GM19043 (cell line): ENCODE measurements around the gene SYTL4.

ENCODE experiments used
- ATAC-seq: cut with Tn5 transposase; IDR thresholded peaks from one replicate; pipeline ENCODE4 v1.9.1; 2021; ENCODE audit warnings: low read depth; ENCODE audit not compliant: unreplicated experiment

Gene SYTL4

DNA sequence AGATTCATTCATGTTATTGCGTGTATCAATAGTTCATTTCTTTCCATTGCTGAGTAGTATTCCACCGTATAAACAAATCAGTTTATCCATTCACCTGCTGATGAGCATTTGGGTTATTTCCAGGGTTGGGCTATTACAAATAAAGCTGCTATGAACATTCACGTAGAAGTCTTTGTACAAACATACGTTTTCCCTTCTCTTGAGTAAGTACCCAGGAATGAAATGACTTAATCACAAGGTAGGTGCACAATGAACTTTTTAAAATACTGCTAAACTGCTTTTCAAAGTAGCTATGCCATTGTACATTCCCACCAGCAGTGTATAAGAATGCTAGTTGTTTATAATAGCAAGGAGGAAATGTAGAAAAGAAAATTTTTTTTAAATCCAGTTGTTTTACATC, 35.9 kb downstream of the SYTL4 start:
- ATAC-seq = no peak

DNA sequence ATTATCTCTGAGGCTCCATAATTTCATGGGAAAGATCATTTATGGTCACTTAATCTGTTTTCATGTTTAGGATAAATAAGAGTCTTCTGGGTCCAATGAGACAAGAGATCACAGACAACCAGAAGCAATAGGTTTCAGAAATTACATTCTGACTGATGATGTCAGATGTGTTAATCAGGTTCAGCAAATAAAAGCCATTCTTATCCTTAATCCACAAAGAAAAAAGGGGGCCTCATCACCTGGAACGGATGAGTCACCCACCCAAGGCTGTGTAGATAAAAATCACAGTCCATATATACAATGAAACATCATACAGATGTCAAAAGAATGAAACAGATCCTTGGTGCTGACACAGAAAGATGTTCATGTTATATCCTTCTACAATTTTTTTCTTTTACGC, 36.6 kb downstream of the SYTL4 start:
- no peak for ATAC-seq

DNA sequence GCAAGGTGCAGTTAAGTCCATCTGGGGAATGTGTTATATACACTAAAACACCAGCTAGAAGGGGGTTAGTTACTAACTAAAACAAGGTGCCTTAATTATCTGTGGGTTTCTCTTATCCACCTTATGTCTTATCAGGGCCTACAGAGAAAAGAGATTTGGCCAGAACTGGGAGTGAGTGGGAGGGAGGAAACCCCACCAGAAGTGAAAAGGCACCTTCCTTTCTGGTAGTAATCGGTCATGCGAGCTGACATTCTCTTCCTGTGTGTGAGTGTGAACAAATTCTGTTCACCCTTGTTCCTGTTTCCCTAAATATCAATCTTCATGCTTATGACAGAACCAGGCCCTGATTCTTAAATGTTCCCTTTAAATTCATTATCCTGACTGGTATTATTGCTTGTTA, 44.4 kb downstream of the SYTL4 start:
- ATAC-seq = peak; percentile 70

DNA sequence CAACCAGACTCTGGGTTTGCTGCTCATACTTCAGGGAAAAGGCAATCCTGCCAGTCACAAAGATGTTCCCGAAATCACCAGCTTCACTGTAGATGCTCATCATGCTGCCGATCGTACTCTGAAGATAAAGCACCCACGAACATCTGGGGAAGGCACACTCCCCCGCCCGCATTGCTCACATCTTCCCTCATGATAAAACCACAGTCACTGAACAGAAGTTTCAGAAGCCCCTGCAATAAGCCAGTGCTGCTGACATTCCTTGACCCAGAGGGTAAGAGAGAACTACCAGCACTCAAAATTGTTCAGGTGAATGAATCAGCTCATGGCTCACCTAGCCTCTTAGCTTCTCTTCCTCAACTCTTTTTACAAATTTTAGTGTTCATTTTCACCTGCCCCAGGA, 44.8 kb downstream of the SYTL4 start:
- ATAC-seq = peak; percentile 20

DNA sequence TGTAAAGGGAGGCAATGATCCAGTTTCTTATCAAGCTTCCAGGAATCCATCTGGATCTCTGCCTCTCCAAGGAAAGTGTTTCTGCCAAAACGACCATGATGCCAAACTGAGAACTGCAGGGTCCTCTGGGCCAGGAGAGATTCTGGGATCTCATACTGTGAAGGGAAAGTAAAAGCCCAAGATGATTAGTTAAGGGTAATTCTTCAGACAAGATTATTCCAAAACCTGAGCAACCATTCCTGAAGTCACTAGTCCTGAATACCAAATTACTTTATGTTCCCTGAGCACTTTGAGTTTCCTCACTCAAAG, 46.0 kb downstream of the SYTL4 start:
- no peak for ATAC-seq

DNA sequence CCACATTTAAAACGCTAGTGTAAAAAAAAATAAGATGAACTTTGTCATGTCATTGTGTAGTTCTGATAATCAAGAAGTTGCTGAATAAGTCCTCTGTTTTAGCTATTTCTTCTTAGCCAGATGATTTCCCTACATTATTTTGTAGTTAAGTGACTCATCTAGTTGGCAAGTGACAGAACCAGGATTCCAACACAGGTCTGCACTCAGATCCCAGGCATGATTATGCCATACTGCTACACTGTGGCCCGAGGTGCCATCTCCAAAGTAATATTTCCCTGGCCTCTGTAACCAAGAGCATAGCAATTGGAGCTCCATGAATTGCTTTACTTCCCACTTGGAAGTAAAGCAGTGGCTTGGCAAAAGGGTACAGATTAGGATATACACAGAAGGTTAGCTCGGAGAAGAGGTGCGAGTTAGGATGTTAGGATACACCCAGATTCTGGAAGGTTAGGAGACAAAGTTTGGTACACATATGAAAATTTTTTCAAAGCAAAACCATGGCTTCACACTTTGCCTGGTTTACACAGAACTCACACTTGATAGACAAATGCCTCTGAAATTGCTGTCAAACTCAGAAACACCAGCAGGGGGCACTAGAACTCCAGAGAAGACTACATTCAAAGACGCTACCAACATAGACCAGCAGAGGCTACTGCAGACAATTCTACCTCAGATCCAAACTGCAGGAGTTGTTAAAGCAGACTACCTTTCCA, 46.5 kb downstream of the SYTL4 start:
- peak; percentile 50 for ATAC-seq

DNA sequence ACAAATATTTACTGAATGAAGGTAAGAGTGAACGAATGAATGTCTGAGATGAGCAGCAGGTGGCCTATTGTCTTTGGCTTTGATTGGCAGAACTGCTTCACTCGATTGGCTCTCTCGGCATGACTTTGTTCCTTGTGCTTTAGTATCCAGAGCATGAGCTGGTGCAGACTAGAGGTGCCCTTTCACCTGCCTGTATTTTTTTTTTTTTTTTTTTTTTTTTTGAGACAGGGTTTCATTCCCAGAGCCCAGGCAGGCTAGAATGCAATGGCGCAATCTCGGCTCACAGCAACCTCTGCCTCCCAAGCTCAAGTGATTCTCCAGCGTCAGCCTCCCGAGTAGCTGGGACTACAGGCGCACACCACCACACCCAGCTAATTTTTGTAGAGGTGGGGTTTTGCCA, 49.0 kb downstream of the SYTL4 start:
- ATAC-seq = no peak

DNA sequence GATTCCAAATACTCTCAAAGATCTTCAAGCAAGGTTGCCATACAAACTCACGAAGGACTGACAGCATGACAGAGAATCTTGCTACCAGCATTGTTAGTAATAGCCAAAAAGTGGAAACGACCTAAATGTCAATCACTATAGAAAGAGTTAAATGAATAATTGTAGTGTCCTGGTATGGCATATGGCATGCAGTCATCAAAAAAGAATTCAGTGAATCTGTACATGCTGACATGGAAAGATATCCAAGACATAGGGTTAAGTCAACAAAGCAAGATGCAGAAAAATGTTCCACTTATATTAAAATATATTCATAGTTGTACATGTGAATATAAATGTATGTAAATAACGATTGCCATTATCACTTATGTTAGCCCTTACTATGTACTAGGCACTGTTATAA, 50.3 kb downstream of the SYTL4 start:
- no peak for ATAC-seq

DNA sequence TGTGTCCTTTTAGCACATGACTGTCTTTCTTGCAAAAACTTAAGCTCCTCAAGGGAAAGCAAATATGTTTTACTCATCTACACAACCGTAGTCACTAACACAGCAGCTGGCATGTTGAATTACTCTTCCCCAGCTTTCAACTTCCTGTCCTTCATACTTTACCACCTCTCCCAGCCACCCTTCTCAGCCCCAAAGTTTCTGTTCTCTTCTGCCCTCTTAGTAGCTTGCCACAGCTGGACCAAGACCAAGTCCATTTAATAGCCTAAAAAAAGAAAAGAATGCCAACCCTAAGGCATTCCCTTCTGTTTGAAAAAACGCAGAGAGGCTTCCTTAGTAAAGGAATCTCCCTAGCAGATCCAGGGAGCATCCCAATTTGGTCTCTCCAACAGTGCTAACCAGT, 51.2 kb downstream of the SYTL4 start:
- ATAC-seq = no peak

DNA sequence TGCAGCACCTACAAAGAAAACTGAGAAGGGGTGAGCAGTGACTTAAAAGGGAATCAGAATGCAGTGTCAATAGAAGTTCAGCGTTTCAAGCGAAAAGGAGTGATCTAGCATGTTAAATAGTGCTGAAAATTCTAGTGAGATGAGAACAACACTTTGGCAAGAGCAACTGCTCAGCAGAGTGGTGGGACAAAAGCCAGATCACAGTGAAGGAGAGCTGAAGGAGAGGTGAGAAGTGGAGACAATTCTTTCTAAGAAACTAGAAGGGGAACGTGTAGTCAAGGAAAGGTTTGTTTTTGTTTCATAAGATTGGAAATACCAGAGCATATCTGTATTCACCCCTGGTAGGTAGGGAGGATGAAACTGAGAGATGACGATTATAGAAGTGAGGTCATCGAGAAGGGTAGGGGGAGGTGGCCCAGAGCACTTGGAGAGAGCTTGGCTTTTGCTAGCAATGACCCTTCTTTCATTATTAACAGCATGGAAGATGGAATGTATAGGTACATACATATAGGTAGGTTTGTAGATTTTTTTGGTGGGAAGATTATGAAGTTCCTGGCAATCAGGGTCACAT, 54.2 kb downstream of the SYTL4 start:
- ATAC-seq = no peak

DNA sequence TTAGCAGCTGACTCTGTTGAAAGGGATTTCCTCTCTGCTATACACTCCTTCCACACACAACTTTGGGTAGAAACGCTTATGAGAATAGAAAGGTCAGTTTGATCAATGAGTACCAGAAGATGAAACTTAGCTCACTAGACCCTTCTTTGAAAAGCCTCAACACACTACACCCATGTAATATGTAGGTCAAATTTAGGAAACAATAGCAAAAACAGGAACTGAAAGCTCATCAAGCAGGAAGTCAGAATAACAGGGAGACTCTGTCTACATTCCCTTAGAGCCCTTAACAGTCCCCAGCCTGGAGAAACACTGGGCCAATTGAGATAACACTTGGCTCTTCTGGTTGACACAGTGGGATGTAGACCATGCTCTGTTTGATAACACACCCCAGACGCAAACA, 57.2 kb downstream of the SYTL4 start:
- ATAC-seq = peak; percentile 74

DNA sequence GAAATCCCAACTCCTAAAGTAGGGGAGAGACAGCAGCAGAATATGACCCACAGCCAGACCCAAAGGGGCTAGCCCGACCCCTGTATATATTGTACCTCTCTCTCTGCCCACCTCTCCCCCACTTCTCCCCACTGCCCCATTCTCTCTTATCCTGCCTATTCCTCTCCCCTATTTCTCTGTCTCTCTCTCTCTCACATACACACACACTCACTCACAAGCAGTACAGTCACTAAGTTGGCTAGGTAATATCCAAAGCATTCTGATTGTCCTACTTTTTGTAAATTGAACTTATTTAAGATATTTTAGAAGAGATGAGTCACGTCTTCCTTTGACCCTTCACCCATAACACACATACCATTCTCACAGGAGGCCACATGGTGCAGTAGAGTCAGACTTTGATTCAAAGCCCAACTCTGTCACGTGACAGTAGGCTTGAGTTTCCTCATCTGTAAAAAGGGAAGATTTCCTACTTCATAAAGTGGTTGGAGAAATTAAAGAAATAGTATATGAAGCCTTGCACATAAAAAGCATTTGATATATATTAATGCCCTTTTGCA, 58.4 kb downstream of the SYTL4 start:
- ATAC-seq = no peak

DNA sequence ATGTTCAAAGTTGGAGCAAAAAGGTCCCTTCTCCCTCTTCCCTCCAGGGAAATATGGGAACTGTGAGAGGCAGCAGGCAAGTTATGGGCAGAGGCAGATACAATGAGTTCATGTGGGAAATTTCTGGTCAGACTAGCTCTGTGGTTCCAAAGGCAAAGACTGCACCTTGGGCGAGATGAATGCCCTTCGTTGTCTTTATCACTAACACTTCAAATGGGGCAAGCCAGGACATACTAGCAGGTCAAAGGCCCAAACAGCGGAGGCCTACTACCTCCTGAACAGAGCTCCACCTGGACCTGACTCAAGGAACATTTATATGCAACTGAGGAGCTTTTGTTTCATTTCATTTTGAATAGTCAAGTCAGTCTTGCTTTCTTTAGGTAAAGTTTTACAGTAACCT, 59.0 kb downstream of the SYTL4 start:
- no peak for ATAC-seq

DNA sequence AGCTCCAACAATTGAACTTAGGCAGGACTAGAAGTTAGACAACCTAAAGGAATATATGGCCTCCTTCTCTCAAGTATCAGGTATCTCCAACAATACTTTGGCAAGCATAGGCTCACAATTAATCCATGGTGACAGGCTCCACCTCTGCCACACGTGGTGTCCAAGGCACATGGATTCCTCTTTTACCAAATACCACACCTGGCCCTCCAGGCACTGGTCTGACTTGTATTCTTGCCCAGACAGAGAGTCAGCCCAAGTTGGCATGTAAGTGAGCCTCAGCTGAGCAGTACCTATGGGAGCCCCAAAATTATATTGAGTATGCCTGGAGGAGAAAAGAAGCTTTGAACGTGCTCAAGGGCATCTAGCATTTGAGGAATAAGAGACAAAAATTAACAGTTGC, 68.3 kb downstream of the SYTL4 start:
- ATAC-seq = no peak

DNA sequence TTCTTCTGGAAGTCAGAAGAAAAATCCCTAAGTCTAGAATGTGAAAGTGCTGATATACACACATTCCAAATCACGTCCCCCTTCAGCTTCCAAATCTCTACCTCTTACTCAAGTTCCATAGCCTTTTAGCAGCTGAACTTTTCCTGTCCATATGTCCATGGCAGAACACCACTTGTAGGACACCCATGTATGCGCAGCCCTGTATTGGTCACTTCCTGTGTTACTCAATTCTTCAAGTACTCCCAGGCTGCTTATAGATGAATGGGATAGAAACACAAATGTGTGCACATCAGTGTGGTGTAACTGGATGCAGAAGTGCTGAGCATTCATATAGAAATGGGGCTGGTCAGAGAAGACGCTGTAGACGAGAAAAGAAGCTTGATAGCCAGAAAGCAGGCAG, 69.1 kb downstream of the SYTL4 start:
- ATAC-seq = no peak

DNA sequence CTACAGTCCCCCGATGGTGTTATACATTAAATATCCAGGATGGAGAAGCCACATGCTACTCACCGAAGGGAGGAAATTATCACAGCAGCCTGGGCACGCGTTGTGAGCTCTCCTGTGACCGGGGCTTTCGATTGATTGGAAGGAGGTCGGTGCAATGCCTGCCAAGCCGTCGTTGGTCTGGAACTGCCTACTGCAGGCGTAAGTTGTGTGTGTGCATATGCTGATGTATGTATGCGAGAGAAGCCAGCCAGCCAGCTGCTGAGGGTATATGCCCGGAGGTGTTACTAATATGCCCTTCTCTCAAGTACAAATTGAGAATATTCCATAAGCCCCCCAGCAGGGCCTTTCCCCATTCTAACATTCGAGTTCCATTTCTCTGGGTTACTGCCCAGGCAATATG, 69.8 kb downstream of the SYTL4 start:
- ATAC-seq = no peak

DNA sequence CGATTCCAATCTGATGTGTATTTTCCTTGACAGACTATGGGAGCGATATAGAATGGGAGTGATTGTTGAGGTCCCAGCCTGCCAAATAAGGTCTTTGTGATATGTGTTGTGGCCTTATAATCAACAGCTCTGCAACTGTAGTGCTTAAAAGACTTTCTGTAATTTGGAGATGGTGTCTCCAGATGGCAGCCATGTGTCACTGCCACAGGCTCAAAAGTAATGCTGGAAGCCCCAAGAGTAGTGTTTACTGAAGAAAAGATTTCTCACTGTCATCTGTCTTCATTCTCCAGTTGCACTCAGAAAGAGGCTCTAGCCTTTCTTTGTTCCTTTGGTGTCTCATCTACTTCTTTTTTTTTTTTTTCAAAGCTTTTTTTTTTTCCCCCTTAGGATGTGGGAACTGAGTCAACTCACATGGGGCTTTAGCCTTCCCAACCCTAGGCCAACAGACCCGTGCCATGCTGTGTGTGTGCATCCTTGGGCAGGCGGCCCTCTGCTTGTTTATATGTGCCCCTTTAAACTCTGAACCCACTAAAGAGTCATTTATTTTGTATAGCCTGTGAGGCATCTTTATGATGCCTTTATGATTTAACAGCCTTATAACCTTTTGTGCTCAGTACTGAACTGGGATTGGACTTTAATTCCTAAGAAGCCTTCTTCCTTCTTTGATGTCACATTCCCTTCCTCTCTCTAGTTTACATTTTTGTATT, 72.3 kb downstream of the SYTL4 start:
- ATAC-seq = no peak

DNA sequence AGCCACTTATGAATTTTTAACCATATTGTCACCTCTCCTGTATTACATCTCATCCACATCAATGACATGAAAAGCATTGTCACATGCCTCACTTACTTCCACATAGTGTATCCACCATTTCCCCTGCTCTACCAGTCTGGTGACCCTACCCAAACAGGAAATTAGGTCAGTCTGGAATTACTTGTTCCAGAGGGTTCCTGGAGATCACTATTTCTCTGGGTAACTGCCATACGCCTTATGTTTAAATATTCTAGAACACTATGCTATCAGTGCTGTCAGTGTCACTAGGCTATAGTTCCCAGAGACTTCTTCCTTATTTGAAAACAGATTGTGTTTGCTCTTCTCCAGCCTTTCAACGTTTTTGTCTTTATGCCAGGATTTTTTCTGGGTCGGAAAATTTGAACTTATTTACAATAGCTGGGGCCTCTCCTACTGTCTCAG, 73.0 kb downstream of the SYTL4 start:
- ATAC-seq = no peak

DNA sequence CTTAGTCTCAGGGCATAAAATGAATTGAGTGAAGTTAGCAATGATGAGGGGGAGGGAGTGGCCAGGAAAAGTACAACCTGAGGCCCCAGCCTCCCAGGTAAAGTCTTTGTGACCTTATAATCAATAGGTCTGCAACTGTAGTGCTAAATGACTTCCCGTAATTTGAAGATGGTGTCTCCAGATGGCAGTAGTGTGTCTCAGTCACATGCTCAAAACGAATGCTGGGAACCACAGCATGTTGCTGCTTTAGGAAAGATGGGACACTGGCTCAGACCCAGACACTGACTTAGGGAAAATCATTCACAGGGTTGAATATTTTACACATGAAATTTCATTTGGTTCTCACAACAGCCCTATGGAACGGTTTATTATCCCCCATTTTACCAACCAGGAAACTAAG, 77.7 kb downstream of the SYTL4 start:
- no peak for ATAC-seq

DNA sequence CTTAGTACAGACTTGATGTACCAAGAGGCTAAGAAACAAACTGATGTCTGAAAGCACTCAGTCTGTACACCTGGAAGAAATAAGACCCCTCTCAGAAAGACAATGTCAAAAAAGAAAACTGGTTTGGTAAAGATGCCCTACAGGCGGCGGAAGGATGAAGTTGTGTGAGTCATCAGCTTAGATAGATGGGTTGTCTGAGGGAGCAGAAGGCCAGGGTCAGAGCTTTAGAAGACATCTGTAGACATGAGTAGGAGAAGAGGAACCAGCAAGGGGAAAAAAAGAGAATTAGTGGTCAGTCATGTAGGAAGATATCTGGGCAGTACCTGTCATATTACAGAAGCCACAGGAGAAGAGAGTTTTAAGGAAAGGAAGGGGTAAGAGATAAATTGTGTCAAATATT, 79.7 kb downstream of the SYTL4 start:
- no peak for ATAC-seq

DNA sequence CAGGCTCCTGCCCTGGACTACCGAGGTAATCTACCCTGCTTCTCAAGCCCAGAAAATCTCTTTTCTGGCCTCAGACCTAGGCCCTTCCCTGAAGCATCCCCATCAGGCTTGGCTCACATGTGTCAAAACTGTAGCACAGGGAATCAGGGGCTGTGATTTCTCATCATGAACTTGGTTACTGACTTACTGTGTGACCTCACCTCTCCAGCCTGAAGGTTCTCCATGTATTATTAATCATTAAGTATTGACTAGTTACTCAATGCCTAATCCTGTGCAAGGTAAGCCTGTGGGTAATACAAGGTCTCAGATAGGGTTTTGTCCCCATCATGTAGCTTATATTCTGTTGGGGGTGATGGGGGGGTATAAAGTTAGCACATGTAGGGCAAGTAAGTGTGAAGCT, 81.1 kb downstream of the SYTL4 start:
- ATAC-seq = no peak
